A673 (cell line): Measurements from ENCODE around the gene TEX26. TPM values are rescaled to one million over a fixed set of nuclear protein-coding genes. Genes with fewer than 3 reads are reported as not detected.

Experiments used
- BruUV-seq: library from RNA; stranded (reverse); fragments of 400-500 nt; replicated peaks from 2 replicates; lab custom pipeline; 2021; lab: Mats Ljungman, UMichigan
- CTCF ChIA-PET: fragments of 300-600 bp; sonication (Branson Sonifier 250); formaldehyde crosslinking; loops from one replicate; lab custom pipeline; 2022; ENCODE audit warnings: antibody characterized with exemption; lab: Charles Lee
- POLR2A ChIA-PET: fragments of 300-600 bp; sonication (Branson Sonifier 250); formaldehyde crosslinking; loops from one replicate; lab custom pipeline; 2022; ENCODE audit warnings: antibody characterized with exemption; ENCODE audit not compliant: low non-redundant PET; lab: Charles Lee
- DNase-seq: peaks from one replicate; pipeline ENCODE4 v3.0.0-alpha.2; 2015; ENCODE audit warnings: low spot score
- H3K27ac ChIP-seq: fragments of 200-600 bp; sonication (generic); 2 replicates; pipeline ENCODE4 v1.5.1; 2016; ENCODE audit warnings: mixed run types, low read depth, mild to moderate bottlenecking, mixed read lengths, antibody characterized with exemption, low read length; ENCODE audit not compliant: poor library complexity, severe bottlenecking
- H3K27me3 ChIP-seq: fragments of 200-600 bp; sonication (generic); replicated peaks from 2 replicates; pipeline ENCODE4 v1.6.1; 2017; ENCODE audit warnings: mixed run types, low read depth, mild to moderate bottlenecking, mixed read lengths, antibody characterized with exemption, low read length; ENCODE audit not compliant: insufficient read depth, poor library complexity
- H3K36me3 ChIP-seq: fragments of 200-600 bp; sonication (generic); 2 replicates; pipeline ENCODE4 v1.6.1; 2016; ENCODE audit warnings: mixed run types, mild to moderate bottlenecking, mixed read lengths, antibody characterized with exemption, low read length; ENCODE audit not compliant: insufficient read depth, poor library complexity, severe bottlenecking
- H3K4me1 ChIP-seq: fragments of 200-600 bp; sonication (generic); 2 replicates; pipeline ENCODE4 v1.6.1; 2017; ENCODE audit warnings: mixed run types, mild to moderate bottlenecking, mixed read lengths, antibody characterized with exemption, low read length; ENCODE audit not compliant: insufficient read depth, poor library complexity, severe bottlenecking
- H3K4me3 ChIP-seq: fragments of 200-600 bp; sonication (generic); 2 replicates; pipeline ENCODE4 v1.5.1; 2016; ENCODE audit warnings: low read depth, mixed run types, mild to moderate bottlenecking, mixed read lengths, low read length; ENCODE audit not compliant: poor library complexity, severe bottlenecking
- H3K9me3 ChIP-seq: fragments of 200-600 bp; sonication (generic); 2 replicates; pipeline ENCODE4 v1.6.1; 2016; ENCODE audit warnings: mixed run types, low read depth, mild to moderate bottlenecking, mixed read lengths, antibody characterized with exemption, low read length; ENCODE audit not compliant: poor library complexity, severe bottlenecking
- EZH2 ChIP-seq: fragments of 200-600 bp; sonication (generic); IDR thresholded peaks from 2 replicates; pipeline ENCODE4 v1.6.1; 2017; ENCODE audit warnings: borderline replicate concordance, low read depth, mild to moderate bottlenecking, mixed read lengths, antibody characterized with exemption, low read length; ENCODE audit not compliant: poor library complexity, severe bottlenecking
- intact Hi-C: fragments of 100-400 bp; cut with micrococcal nuclease; formaldehyde crosslinking; loops from one replicate; pipeline ENCODE4 v1.10.0; 2022; ENCODE audit not compliant: unreplicated experiment
- total RNA-seq: library from RNA; stranded (reverse); gene quantifications from 2 replicates; pipeline ENCODE4 v1.2.3, GENCODE V29; 2021
- TF ChIP-seq, protein P1 (sequence below): fragments of 300-800, 200-600 bp; sonication (generic); conservative IDR thresholded peaks from 2 replicates; pipeline ENCODE4 v1.5.1; 2017; ENCODE audit warnings: low read depth, mild to moderate bottlenecking, antibody characterized with exemption, low read length, moderate library complexity, mixed read lengths

Gene TEX26
- total RNA-seq, 1 experiment from 2014 or later, result not detected

- ChIA-PET CTCF (no interaction called here), POLR2A (no interaction called here)
- TF ChIP-seq, protein P1, sequence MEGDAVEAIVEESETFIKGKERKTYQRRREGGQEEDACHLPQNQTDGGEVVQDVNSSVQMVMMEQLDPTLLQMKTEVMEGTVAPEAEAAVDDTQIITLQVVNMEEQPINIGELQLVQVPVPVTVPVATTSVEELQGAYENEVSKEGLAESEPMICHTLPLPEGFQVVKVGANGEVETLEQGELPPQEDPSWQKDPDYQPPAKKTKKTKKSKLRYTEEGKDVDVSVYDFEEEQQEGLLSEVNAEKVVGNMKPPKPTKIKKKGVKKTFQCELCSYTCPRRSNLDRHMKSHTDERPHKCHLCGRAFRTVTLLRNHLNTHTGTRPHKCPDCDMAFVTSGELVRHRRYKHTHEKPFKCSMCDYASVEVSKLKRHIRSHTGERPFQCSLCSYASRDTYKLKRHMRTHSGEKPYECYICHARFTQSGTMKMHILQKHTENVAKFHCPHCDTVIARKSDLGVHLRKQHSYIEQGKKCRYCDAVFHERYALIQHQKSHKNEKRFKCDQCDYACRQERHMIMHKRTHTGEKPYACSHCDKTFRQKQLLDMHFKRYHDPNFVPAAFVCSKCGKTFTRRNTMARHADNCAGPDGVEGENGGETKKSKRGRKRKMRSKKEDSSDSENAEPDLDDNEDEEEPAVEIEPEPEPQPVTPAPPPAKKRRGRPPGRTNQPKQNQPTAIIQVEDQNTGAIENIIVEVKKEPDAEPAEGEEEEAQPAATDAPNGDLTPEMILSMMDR, result no peak
- TF ChIP-seq EZH2, result no peak
- H3K27ac ChIP-seq, result no peak overlapping the region
- no peak overlapping the region for H3K4me3 ChIP-seq
- no peaks in the 10 kb centered on the region for H3K27me3 ChIP-seq
- DNase-seq, result no peak
- BruUV-seq, result no TSS peak
- no peaks in the 10 kb centered on the region for H3K4me1 ChIP-seq
- H3K36me3 ChIP-seq, result no peaks in the 10 kb centered on the region
- intact Hi-C loops, result no loop called here
- H3K9me3 ChIP-seq, result peaks cover 3% of the 10 kb centered on the region
These were observed 31.3 kb downstream of the TEX26 start for GRCh38 chr13:30963791-30964190.

- no peaks in the 10 kb centered on the region for H3K36me3 ChIP-seq
- BruUV-seq, result no TSS peak
These were observed 32.9 kb downstream of the TEX26 start for GRCh38 chr13:30965380-30965779.

DNA sequence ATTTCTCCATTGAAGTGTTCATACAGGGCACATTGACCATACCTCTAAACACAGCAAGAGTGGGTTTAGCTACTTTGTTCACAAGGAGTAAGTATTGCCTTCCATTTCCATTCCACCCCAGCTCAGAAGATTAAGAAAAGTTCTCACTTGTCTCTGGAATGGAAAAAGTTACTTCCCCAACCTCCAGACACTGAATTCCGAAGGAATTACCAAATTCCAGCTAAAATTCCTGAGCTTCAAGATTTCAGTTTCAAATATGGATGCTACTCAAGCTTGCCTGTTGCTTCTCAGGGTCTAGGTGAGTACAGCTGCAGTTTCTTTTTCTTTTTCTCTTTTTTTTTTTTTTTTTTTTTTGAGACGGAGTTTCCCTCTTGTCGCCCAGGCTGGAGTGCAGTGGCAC lies 33.6 kb downstream of the TEX26 start:
- no peaks in the 10 kb centered on the region for H3K27me3 ChIP-seq
- POLR2A ChIA-PET, result no interaction called here
- intact Hi-C loops, result no loop called here
- no peaks in the 10 kb centered on the region for H3K36me3 ChIP-seq
- H3K27ac ChIP-seq, result no peak overlapping the region
- no peaks in the 10 kb centered on the region for H3K4me1 ChIP-seq
- no peaks in the 10 kb centered on the region for H3K9me3 ChIP-seq
- no peak for DNase-seq
- H3K4me3 ChIP-seq, result no peak overlapping the region
- no TSS peak for BruUV-seq
- no peak for TF ChIP-seq EZH2
- TF ChIP-seq, protein P1, result no peak
- CTCF ChIA-PET, result no interaction called here

More at GRCh38 chr13:30965380-30965779, 32.9 kb downstream of the TEX26 start:
- ChIA-PET CTCF (no interaction called here), POLR2A (no interaction called here)
- no peak overlapping the region for H3K27ac ChIP-seq
- DNase-seq, result no peak
- H3K27me3 ChIP-seq, result no peaks in the 10 kb centered on the region
- no peak for TF ChIP-seq EZH2
- TF ChIP-seq, protein P1, result no peak
- no peaks in the 10 kb centered on the region for H3K9me3 ChIP-seq
- no peak overlapping the region for H3K4me3 ChIP-seq
- H3K4me1 ChIP-seq, result no peaks in the 10 kb centered on the region
- intact Hi-C loops, result no loop called here
